ENCODE results near the gene ADGRG6. TPM values are rescaled to one million over a fixed set of nuclear protein-coding genes. Genes with fewer than 3 reads are reported as not detected.

ADGRG6 gene
- total RNA-seq, 1 experiment from 2014 or later = 259 TPM

DNA sequence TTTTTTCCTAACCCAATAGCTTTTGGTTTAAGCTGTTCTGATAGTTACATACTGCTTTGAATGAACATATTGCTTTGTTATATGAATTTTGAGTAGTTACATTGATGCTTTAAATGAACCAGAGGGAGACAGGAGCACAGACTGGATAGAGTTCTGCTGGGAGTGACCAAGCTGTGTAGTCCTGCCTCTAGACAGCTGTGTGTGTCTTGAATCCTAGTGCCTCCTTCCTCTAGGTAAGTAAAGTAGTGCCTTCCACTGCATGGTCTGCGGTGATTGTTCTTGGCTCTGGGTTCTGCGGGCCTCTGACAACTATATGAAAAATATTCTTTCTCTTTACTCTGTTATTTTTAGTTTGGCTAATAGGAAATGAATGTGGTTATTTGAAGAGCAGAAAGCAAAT is 46.0 kb upstream of the ADGRG6 start:
- Histone ChIP-seq H3K4me3 (ENCODE audit: low read depth in 2 of 2, low read length in 2 of 2) (no peak overlapping the region), H3K27me3 (ENCODE audit: control insufficient read depth, insufficient read depth, low read length) (no peaks in the 10 kb centered on the region), H3K36me3 (ENCODE audit: control insufficient read depth, insufficient read depth, low read length) (no peaks in the 10 kb centered on the region), H3K9me3 (ENCODE audit: control insufficient read depth, insufficient read depth, low read depth, low read length) (no peaks in the 10 kb centered on the region), H3K27ac (ENCODE audit: low read length) (no peak overlapping the region), H3K4me1 (ENCODE audit: control insufficient read depth, insufficient read depth, low read length) (no peaks in the 10 kb centered on the region)
- TF ChIP-seq REST (IDR thresholded peaks at IDR 0.05; ENCODE audit: insufficient read depth in 1 of 2, low read depth in 2 of 2, low read length in 1 of 2) (no peak), CTCF (IDR thresholded peaks at IDR 0.05) (no peak), SIN3A (IDR thresholded peaks at IDR 0.05; ENCODE audit: borderline replicate concordance, insufficient read depth, low read depth, low read length) (no peak), TCF7L2 (IDR thresholded peaks at IDR 0.05; ENCODE audit: low read depth, low read length) (no peak), POLR2AphosphoS5 (IDR thresholded peaks at IDR 0.05; ENCODE audit: low read depth, low read length) (no peak)
- no TSS peak for BruUV-seq (replicated peaks)
- intact Hi-C loops (cut with micrococcal nuclease; ENCODE audit: unreplicated experiment) (loop anchor here (1.0 kb wide), 1 partner anchor 147 kb away; no protein-coding TSS in a partner anchor), in situ Hi-C loops (cut with HindIII; ENCODE audit: low pct_unique_long_range_greater_than_20kb, low sequenced_read_pairs) (no loop called here)
- ATAC-seq = no peak
- ChIA-PET CTCF (no interaction called here), POLR2A (interaction anchor here (0.6 kb wide), 1 partner anchor 12 kb away, joined by 7 read pairs; no protein-coding TSS in a partner anchor)
- DNase-seq (ENCODE audit: low read depth, low spot score) = no peak

DNA sequence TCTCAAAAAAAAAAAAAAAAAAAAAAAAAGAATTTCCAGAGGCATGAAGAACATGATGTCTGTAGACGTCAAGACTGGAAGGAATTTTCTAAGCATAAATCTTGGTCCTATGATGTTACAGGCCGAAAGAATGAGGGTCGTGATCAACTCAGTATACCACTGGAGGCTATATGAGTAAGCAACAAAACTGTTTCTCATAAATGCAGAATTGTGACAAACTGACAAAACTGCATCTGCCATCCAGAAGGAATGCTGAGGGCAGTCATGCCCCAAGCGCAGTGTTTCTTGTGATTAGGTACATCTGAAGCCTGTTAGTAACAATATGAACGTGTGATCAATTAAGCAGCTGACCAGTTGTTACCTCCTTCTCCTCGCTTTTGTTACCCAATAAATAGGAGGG is 43.5 kb upstream of the ADGRG6 start:
- intact Hi-C loops (cut with micrococcal nuclease; ENCODE audit: unreplicated experiment) = no loop called here

More for the DNA sequence above, 43.5 kb upstream of the ADGRG6 start:
- Histone ChIP-seq H3K36me3 (ENCODE audit: control insufficient read depth, insufficient read depth, low read length) (no peaks in the 10 kb centered on the region), H3K4me1 (ENCODE audit: control insufficient read depth, insufficient read depth, low read length) (no peaks in the 10 kb centered on the region), H3K9me3 (ENCODE audit: control insufficient read depth, insufficient read depth, low read depth, low read length) (no peaks in the 10 kb centered on the region), H3K27ac (ENCODE audit: low read length) (peak overlapping the region; percentile 42; the same call in 1 of the 2 replicates), H3K27me3 (ENCODE audit: control insufficient read depth, insufficient read depth, low read length) (no peaks in the 10 kb centered on the region), H3K4me3 (ENCODE audit: low read depth in 2 of 2, low read length in 2 of 2) (no peak overlapping the region)
- no peak for DNase-seq (ENCODE audit: low read depth, low spot score)
- in situ Hi-C loops (cut with HindIII; ENCODE audit: low pct_unique_long_range_greater_than_20kb, low sequenced_read_pairs) = no loop called here
- TF ChIP-seq TCF7L2 (IDR thresholded peaks at IDR 0.05; ENCODE audit: low read depth, low read length) = no peak
- TF ChIP-seq CTCF (IDR thresholded peaks at IDR 0.05) = no peak
- no peak for TF ChIP-seq POLR2AphosphoS5 (IDR thresholded peaks at IDR 0.05; ENCODE audit: low read depth, low read length)
- TF ChIP-seq SIN3A (IDR thresholded peaks at IDR 0.05; ENCODE audit: borderline replicate concordance, insufficient read depth, low read depth, low read length) = no peak
- no peak for TF ChIP-seq REST (IDR thresholded peaks at IDR 0.05; ENCODE audit: insufficient read depth in 1 of 2, low read depth in 2 of 2, low read length in 1 of 2)
- no TSS peak for BruUV-seq (replicated peaks)
- ChIA-PET POLR2A (no interaction called here), CTCF (no interaction called here)
- ATAC-seq = no peak
